H9 (cell line): Measurements from ENCODE around the gene KCND1. TPM values are rescaled to one million over a fixed set of nuclear protein-coding genes. Genes with fewer than 3 reads are reported as not detected.

ENCODE experiments used
- DNase-seq: peaks from one replicate; pipeline ENCODE4 v3.0.0-alpha.2; 2017
- H2AFZ ChIP-seq: one replicate; pipeline ENCODE4 v1.6.1; 2013; ENCODE audit warnings: mild to moderate bottlenecking, low read length, control low read depth, moderate library complexity
- H2AK5ac ChIP-seq: 2 replicates; pipeline ENCODE4 v1.6.1; 2013; ENCODE audit warnings: low read length, control low read depth, mixed read lengths; ENCODE audit not compliant: insufficient read length
- H2BK120ac ChIP-seq: one replicate; pipeline ENCODE4 v1.6.1; 2013; ENCODE audit warnings: low read depth, mild to moderate bottlenecking, low read length, control low read depth, inconsistent platforms; ENCODE audit not compliant: poor library complexity, severe bottlenecking
- H2BK12ac ChIP-seq: 2 replicates; pipeline ENCODE4 v1.6.1; 2013; ENCODE audit warnings: low read length, control low read depth, mixed read lengths, low read depth; ENCODE audit not compliant: insufficient read length
- H2BK15ac ChIP-seq: 2 replicates; pipeline ENCODE4 v1.6.1; 2013; ENCODE audit warnings: low read depth, low read length, control low read depth
- H2BK20ac ChIP-seq: one replicate; pipeline ENCODE4 v1.6.1; 2013; ENCODE audit warnings: low read depth, mild to moderate bottlenecking, low read length, control low read depth, inconsistent platforms; ENCODE audit not compliant: poor library complexity, severe bottlenecking
- H2BK5ac ChIP-seq: 2 replicates; pipeline ENCODE4 v1.6.1; 2013; ENCODE audit warnings: low read length, control low read depth, mixed read lengths; ENCODE audit not compliant: insufficient read length
- H3K14ac ChIP-seq: 2 replicates; pipeline ENCODE4 v1.6.1; 2013; ENCODE audit warnings: low read length, control low read depth; ENCODE audit not compliant: insufficient read depth
- H3K18ac ChIP-seq: 2 replicates; pipeline ENCODE4 v1.6.1; 2013; ENCODE audit warnings: low read depth, mild to moderate bottlenecking, mixed read lengths, low read length, control low read depth; ENCODE audit not compliant: insufficient read length
- H3K23ac ChIP-seq: 2 replicates; pipeline ENCODE4 v1.6.1; 2013; ENCODE audit warnings: low read length, control low read depth, mixed read lengths, low read depth; ENCODE audit not compliant: insufficient read length
- H3K23me2 ChIP-seq: 2 replicates; pipeline ENCODE4 v1.6.1; 2013; ENCODE audit warnings: low read depth, mild to moderate bottlenecking, mixed read lengths, low read length, control low read depth; ENCODE audit not compliant: insufficient read length, poor library complexity, severe bottlenecking
- H3K27ac ChIP-seq: 2 replicates; pipeline ENCODE4 v1.5.1; 2013; ENCODE audit warnings: low read length, control low read depth, mixed read lengths, low read depth; ENCODE audit not compliant: insufficient read length
- H3K27me3 ChIP-seq: 2 replicates; pipeline ENCODE4 v1.6.1; 2013; ENCODE audit warnings: low read length, control low read depth, inconsistent platforms; ENCODE audit not compliant: insufficient read depth
- H3K4ac ChIP-seq: 2 replicates; pipeline ENCODE4 v1.6.1; 2013; ENCODE audit warnings: low read depth, mild to moderate bottlenecking, control low read depth, inconsistent platforms, low read length, moderate library complexity
- H3K4me1 ChIP-seq: 2 replicates; pipeline ENCODE4 v1.6.1; 2013; ENCODE audit warnings: low read length, control low read depth, inconsistent platforms; ENCODE audit not compliant: insufficient read depth
- H3K4me2 ChIP-seq: 2 replicates; pipeline ENCODE4 v1.6.1; 2013; ENCODE audit warnings: low read length, control low read depth, mixed read lengths; ENCODE audit not compliant: insufficient read length, insufficient read depth
- H3K56ac ChIP-seq: 2 replicates; pipeline ENCODE4 v1.6.1; 2013; ENCODE audit warnings: low read depth, mild to moderate bottlenecking, mixed read lengths, low read length, control low read depth; ENCODE audit not compliant: insufficient read length
- H3K79me1 ChIP-seq: 2 replicates; pipeline ENCODE4 v1.6.1; 2013; ENCODE audit warnings: low read depth, mild to moderate bottlenecking, moderate library complexity, low read length, control low read depth, inconsistent platforms; ENCODE audit not compliant: insufficient read depth, poor library complexity, severe bottlenecking
- H3K79me2 ChIP-seq: 2 replicates; pipeline ENCODE4 v1.6.1; 2013; ENCODE audit warnings: low read length, control low read depth, inconsistent platforms; ENCODE audit not compliant: insufficient read depth
- H3K9ac ChIP-seq: 2 replicates; pipeline ENCODE4 v1.6.1; 2013; ENCODE audit warnings: low read length, control low read depth, mixed read lengths; ENCODE audit not compliant: insufficient read length; ENCODE audit errors: extremely low read depth
- H3K9me3 ChIP-seq: one replicate; pipeline ENCODE4 v1.6.1; 2013; ENCODE audit warnings: low read depth, low read length, inconsistent platforms; ENCODE audit not compliant: control insufficient read depth
- H3T11ph ChIP-seq: one replicate; pipeline ENCODE4 v1.6.1; 2013; ENCODE audit warnings: mild to moderate bottlenecking, low read length, control low read depth, inconsistent platforms
- H4K20me1 ChIP-seq: one replicate; pipeline ENCODE4 v1.6.1; 2013; ENCODE audit not compliant: control insufficient read depth, insufficient read length, insufficient read depth
- H4K5ac ChIP-seq: 2 replicates; pipeline ENCODE4 v1.6.1; 2013; ENCODE audit warnings: low read depth, mild to moderate bottlenecking, mixed read lengths, low read length, control low read depth; ENCODE audit not compliant: insufficient read length
- H4K8ac ChIP-seq: replicated peaks from 2 replicates; pipeline ENCODE4 v1.6.1; 2013; ENCODE audit warnings: low read length, control low read depth, mixed read lengths, low read depth; ENCODE audit not compliant: insufficient read length
- H4K91ac ChIP-seq: 2 replicates; pipeline ENCODE4 v1.6.1; 2013; ENCODE audit warnings: low read depth, mild to moderate bottlenecking, moderate library complexity, mixed read lengths, low read length, control low read depth; ENCODE audit not compliant: insufficient read length
- H3K27ac Mint-ChIP-seq, 3 experiments: 2 replicates in 2 of 3; 3 replicates in 1 of 3; pipeline ENCODE4 v1.8.0; 2020 to 2021; ENCODE audit warnings: mixed read lengths in 3 of 3, mild to moderate bottlenecking in 1 of 3, moderate library complexity in 1 of 3
- H3K27me3 Mint-ChIP-seq: 2 replicates; pipeline ENCODE4 v1.8.0; 2021; ENCODE audit warnings: low read depth, mild to moderate bottlenecking, moderate library complexity, mixed read lengths
- H3K36me3 Mint-ChIP-seq, 3 experiments: 2 replicates in 2 of 3; 3 replicates in 1 of 3; pipeline ENCODE4 v1.8.0; 2020 to 2021; ENCODE audit warnings: low read depth in 3 of 3, mixed read lengths in 3 of 3; ENCODE audit not compliant: insufficient read depth in 1 of 3
- H3K4me1 Mint-ChIP-seq, 2 experiments: 2 replicates each; pipeline ENCODE4 v1.8.0; 2020; ENCODE audit warnings: mixed read lengths in 2 of 2
- H3K4me3 Mint-ChIP-seq, 2 experiments: 2 replicates in 1 of 2; 3 replicates in 1 of 2; pipeline ENCODE4 v1.8.0; 2020 to 2021; ENCODE audit warnings: mild to moderate bottlenecking in 2 of 2, mixed read lengths in 2 of 2, moderate library complexity in 1 of 2
- H3K9me3 Mint-ChIP-seq, 2 experiments: 2 replicates in 1 of 2; 3 replicates in 1 of 2; pipeline ENCODE4 v1.8.0; 2020; ENCODE audit warnings: mild to moderate bottlenecking in 2 of 2, mixed read lengths in 2 of 2, moderate library complexity in 1 of 2
- CTCF ChIP-seq: fragments of 200-600 bp; sonication (generic); conservative IDR thresholded peaks from 3 replicates; pipeline ENCODE4 v1.8.0; 2021; ENCODE audit warnings: antibody characterized with exemption, mild to moderate bottlenecking
- WGBS: extraction: QIAGEN DNeasy Blood & Tissue Kit; methylation state at CpG from one replicate; pipeline ENCODE4 v1.1.7; 2013; ENCODE audit warnings: missing lambda C conversion rate, low lambda C conversion rate, mixed read lengths; ENCODE audit not compliant: insufficient read length; ENCODE audit errors: extremely low coverage; 5-methylcytosine and 5-hydroxymethylcytosine counted together
- total RNA-seq: library from RNA; stranded (reverse); gene quantifications from 2 replicates; pipeline ENCODE4 v1.2.1, GENCODE V29; 2021

The KCND1 gene
- total RNA-seq, 1 experiment from 2014 or later, result 5.7 TPM

- peaks cover 73 to 84% of the 10 kb centered on the region in 2 experiments for H3K9me3 Mint-ChIP-seq
- H3K56ac ChIP-seq, result no peak overlapping the region
- no peak overlapping the region for H3K18ac ChIP-seq
- H3T11ph ChIP-seq, result no peak overlapping the region
- H3K4me1 ChIP-seq, result peaks cover 4% of the 10 kb centered on the region; the same call in 1 of the 2 replicates
- no peak overlapping the region for H4K8ac ChIP-seq
- H2BK120ac ChIP-seq, result no peak overlapping the region
- H3K23ac ChIP-seq, result no peak overlapping the region
- peak overlapping the region in 1 of 3 experiments; percentile 74; a peak in 1 of 7 replicates for H3K27ac Mint-ChIP-seq
- H2BK15ac ChIP-seq, result no peak overlapping the region
- H3K4me2 ChIP-seq, result no peak overlapping the region
- no peak for TF ChIP-seq CTCF
- H2BK12ac ChIP-seq, result no peak overlapping the region
- H3K14ac ChIP-seq, result no peak overlapping the region
- no peak overlapping the region for H2BK5ac ChIP-seq
- no peak overlapping the region for H3K27ac ChIP-seq
- peaks cover 34 to 63% (median 56%) of the 10 kb centered on the region in 3 experiments for H3K36me3 Mint-ChIP-seq
- no peak overlapping the region for H3K4me3 Mint-ChIP-seq
- no peak overlapping the region for H3K9ac ChIP-seq
- peaks cover 1% of the 10 kb centered on the region for H3K27me3 Mint-ChIP-seq
- H4K91ac ChIP-seq, result no peak overlapping the region
- no peak overlapping the region for H2AK5ac ChIP-seq
- DNase-seq, result no peak
- H2BK20ac ChIP-seq, result no peak overlapping the region
- no CpG with 5 or more reads among the region's 3 CpGs for WGBS
- no peaks in the 10 kb centered on the region for H3K23me2 ChIP-seq
- H3K79me1 ChIP-seq, result peaks cover 6% of the 10 kb centered on the region
- no peak overlapping the region; the same call in 1 of the 2 replicates for H3K4ac ChIP-seq
- H3K9me3 ChIP-seq, result no peaks in the 10 kb centered on the region
- H3K27me3 ChIP-seq, result no peaks in the 10 kb centered on the region
- peaks cover 6% of the 10 kb centered on the region; the same call in 1 of the 2 replicates for H3K79me2 ChIP-seq
- H3K4me1 Mint-ChIP-seq, result peaks cover 19 to 38% of the 10 kb centered on the region in 2 experiments
- peak overlapping the region; percentile 74 for H4K5ac ChIP-seq
- no peak overlapping the region for H2AFZ ChIP-seq
- H4K20me1 ChIP-seq, result no peaks in the 10 kb centered on the region
Observed at GRCh38 chrX:48939524-48940228, 32.0 kb downstream of the KCND1 start.
